ENCODE measurements around the gene CTDSP2.

DNA sequence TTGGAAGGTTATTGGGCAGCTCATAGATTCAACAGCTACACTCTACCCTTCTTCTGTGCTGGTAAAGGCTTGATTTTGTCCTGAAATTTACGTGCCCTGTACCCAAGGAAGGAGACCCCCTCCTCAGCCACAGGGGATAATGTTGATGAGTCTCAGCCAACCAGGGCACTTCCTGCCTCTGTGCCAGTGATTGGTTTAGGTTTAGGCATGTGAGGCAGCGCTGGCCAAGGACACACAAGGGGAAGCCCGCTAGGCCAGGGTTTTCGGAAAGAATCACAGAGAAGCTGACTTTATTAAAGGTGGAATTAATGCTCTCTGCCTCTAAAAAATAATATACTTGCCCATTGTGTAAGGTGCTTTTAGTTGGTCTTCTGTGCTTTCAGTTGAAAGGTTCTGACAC is 15.4 kb upstream of the CTDSP2 start:
- TF ChIP-seq, protein P1, sequence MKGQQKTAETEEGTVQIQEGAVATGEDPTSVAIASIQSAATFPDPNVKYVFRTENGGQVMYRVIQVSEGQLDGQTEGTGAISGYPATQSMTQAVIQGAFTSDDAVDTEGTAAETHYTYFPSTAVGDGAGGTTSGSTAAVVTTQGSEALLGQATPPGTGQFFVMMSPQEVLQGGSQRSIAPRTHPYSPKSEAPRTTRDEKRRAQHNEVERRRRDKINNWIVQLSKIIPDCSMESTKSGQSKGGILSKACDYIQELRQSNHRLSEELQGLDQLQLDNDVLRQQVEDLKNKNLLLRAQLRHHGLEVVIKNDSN (IDR thresholded peaks at IDR 0.05; ENCODE audit: borderline replicate concordance, low read depth), result no peak
- TF ChIP-seq, protein P2, sequence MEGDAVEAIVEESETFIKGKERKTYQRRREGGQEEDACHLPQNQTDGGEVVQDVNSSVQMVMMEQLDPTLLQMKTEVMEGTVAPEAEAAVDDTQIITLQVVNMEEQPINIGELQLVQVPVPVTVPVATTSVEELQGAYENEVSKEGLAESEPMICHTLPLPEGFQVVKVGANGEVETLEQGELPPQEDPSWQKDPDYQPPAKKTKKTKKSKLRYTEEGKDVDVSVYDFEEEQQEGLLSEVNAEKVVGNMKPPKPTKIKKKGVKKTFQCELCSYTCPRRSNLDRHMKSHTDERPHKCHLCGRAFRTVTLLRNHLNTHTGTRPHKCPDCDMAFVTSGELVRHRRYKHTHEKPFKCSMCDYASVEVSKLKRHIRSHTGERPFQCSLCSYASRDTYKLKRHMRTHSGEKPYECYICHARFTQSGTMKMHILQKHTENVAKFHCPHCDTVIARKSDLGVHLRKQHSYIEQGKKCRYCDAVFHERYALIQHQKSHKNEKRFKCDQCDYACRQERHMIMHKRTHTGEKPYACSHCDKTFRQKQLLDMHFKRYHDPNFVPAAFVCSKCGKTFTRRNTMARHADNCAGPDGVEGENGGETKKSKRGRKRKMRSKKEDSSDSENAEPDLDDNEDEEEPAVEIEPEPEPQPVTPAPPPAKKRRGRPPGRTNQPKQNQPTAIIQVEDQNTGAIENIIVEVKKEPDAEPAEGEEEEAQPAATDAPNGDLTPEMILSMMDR (IDR thresholded peaks at IDR 0.05), result no peak
- TF ChIP-seq RCOR1 (IDR thresholded peaks at IDR 0.05; ENCODE audit: low read length) (no peak), JUND (IDR thresholded peaks at IDR 0.05) (no peak), TAF1 (IDR thresholded peaks at IDR 0.05; ENCODE audit: borderline replicate concordance, low read depth, low read length) (no peak), POLR2AphosphoS5 (IDR thresholded peaks at IDR 0.05; ENCODE audit: low read depth, low read length) (no peak)
- TF ChIP-seq, protein P3, sequence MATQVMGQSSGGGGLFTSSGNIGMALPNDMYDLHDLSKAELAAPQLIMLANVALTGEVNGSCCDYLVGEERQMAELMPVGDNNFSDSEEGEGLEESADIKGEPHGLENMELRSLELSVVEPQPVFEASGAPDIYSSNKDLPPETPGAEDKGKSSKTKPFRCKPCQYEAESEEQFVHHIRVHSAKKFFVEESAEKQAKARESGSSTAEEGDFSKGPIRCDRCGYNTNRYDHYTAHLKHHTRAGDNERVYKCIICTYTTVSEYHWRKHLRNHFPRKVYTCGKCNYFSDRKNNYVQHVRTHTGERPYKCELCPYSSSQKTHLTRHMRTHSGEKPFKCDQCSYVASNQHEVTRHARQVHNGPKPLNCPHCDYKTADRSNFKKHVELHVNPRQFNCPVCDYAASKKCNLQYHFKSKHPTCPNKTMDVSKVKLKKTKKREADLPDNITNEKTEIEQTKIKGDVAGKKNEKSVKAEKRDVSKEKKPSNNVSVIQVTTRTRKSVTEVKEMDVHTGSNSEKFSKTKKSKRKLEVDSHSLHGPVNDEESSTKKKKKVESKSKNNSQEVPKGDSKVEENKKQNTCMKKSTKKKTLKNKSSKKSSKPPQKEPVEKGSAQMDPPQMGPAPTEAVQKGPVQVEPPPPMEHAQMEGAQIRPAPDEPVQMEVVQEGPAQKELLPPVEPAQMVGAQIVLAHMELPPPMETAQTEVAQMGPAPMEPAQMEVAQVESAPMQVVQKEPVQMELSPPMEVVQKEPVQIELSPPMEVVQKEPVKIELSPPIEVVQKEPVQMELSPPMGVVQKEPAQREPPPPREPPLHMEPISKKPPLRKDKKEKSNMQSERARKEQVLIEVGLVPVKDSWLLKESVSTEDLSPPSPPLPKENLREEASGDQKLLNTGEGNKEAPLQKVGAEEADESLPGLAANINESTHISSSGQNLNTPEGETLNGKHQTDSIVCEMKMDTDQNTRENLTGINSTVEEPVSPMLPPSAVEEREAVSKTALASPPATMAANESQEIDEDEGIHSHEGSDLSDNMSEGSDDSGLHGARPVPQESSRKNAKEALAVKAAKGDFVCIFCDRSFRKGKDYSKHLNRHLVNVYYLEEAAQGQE (IDR thresholded peaks at IDR 0.05; ENCODE audit: low read depth, low read length), result no peak
- TF ChIP-seq, protein P4, sequence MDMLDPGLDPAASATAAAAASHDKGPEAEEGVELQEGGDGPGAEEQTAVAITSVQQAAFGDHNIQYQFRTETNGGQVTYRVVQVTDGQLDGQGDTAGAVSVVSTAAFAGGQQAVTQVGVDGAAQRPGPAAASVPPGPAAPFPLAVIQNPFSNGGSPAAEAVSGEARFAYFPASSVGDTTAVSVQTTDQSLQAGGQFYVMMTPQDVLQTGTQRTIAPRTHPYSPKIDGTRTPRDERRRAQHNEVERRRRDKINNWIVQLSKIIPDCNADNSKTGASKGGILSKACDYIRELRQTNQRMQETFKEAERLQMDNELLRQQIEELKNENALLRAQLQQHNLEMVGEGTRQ (IDR thresholded peaks at IDR 0.05; ENCODE audit: borderline replicate concordance, low read depth, low read length), result no peak
